ENCODE measurements around the gene ECSIT.
"Not testable (repeated sequence)": the region's sequence is repeated elsewhere in the genome, so short reads cannot be mapped to it uniquely, and the experiment has no call there.

DNA sequence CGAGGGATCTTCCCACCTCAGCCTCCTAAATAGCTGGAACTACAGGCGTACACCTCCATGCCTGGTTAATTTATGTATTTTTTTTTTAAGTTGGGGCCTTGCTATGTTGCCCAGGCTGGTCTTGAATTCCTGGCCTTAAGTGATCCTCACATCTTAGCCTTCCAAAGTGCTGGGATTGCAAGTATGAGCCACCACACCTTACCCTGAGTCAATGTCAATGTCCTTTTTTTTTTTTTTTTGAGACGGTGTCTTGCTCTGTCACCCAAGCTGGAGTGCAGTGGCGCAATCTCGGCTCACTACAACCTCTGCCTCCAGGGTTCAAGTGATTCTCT lies 36.7 kb upstream of the ECSIT start:
- TF ChIP-seq CTCF, POLR2A (IDR thresholded peaks at IDR 0.05): not testable (repeated sequence)

All from lower leg skin (tissue), 3 donors.